GM06990 (cell line): ENCODE data around the gene TNFRSF1A.

Experiments
- DNase-seq: peaks from one replicate; pipeline ENCODE4 v3.0.0-alpha.2; 2011; ENCODE audit not compliant: insufficient read length; ENCODE audit errors: extremely low read depth
- H3K27me3 ChIP-seq: replicated peaks from 2 replicates; pipeline ENCODE4 v1.6.0; 2011; ENCODE audit warnings: low read length; ENCODE audit not compliant: control insufficient read depth, insufficient read depth
- H3K36me3 ChIP-seq: 2 replicates; pipeline ENCODE4 v1.5.1; 2011; ENCODE audit warnings: low read length; ENCODE audit not compliant: control insufficient read depth, insufficient read depth
- H3K4me3 ChIP-seq: replicated peaks from 2 replicates; pipeline ENCODE4 v1.5.1; 2011; ENCODE audit warnings: low read depth, mild to moderate bottlenecking, control low read depth, low read length
- CTCF ChIP-seq: IDR thresholded peaks from 2 replicates; pipeline ENCODE4 v1.5.1; 2011; ENCODE audit warnings: low read length, control low read depth, mild to moderate bottlenecking, inconsistent platforms; ENCODE audit not compliant: insufficient read depth, poor library complexity, severe bottlenecking

TNFRSF1A gene

DNA sequence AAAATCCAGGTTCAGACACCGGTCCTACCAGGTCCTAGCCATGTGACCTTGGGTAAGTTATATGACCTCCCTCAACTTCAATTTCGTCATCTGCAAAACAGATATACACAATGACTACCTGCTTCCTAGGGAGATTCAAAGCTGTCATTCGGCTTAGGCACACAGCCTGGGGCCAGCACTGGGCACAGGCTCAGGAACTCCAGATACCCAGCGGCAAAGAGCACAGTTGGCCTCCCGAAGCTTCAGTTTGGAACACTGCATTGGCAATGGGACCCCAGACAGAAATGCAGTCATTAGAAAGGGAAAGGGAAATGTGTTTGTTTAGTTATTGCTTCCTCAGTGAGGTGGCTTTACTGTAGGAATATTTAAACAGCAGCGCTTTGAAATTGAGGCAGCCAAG is 20.0 kb downstream of the TNFRSF1A start:
- H3K36me3 ChIP-seq = no peaks in the 10 kb centered on the region
- TF ChIP-seq CTCF = no peak
- no peaks in the 10 kb centered on the region; the same call in 1 of the 2 replicates for H3K27me3 ChIP-seq
- DNase-seq = no peak
- H3K4me3 ChIP-seq = no peak overlapping the region

- Histone ChIP-seq H3K27me3 (no peaks in the 10 kb centered on the region; the same call in 1 of the 2 replicates), H3K36me3 (no peaks in the 10 kb centered on the region), H3K4me3 (no peak overlapping the region)
- TF ChIP-seq CTCF = no peak
- DNase-seq = no peak
Observed at GRCh38 chr12:6319446-6319845, 22.4 kb downstream of the TNFRSF1A start.

DNA sequence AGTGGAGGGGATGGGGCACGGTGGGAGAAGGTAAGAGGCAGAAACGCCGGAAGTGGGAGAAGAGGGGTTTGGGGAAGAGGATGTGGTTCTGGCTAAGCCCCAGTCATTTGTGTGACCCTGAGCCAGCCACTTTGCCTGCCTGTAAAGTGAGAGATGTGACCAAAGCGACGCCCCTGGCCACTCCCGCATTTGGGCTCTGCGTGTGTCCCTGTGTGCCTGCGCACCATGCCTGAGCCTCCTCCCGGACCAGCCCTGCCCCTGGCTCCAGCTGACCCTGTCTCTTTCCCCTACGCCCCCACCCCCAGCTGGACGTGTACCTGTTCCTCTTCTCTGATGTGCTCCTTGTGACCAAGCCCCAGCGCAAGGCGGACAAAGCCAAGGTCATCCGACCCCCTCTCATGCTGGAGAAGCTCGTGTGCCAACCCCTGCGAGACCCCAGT is 23.4 kb downstream of the TNFRSF1A start:
- no peak for DNase-seq
- no peak for TF ChIP-seq CTCF
- no peaks in the 10 kb centered on the region; the same call in 1 of the 2 replicates for H3K27me3 ChIP-seq

GRCh38 chr12:6317693-6318439 is 24.0 kb downstream of the TNFRSF1A start:
- no peak overlapping the region for H3K4me3 ChIP-seq
- H3K27me3 ChIP-seq = no peaks in the 10 kb centered on the region; the same call in 1 of the 2 replicates
- DNase-seq = no peak
- no peaks in the 10 kb centered on the region for H3K36me3 ChIP-seq
- TF ChIP-seq CTCF = no peak

More for the DNA sequence above, 23.4 kb downstream of the TNFRSF1A start:
- Histone ChIP-seq H3K36me3 (no peaks in the 10 kb centered on the region), H3K4me3 (no peak overlapping the region)

DNA sequence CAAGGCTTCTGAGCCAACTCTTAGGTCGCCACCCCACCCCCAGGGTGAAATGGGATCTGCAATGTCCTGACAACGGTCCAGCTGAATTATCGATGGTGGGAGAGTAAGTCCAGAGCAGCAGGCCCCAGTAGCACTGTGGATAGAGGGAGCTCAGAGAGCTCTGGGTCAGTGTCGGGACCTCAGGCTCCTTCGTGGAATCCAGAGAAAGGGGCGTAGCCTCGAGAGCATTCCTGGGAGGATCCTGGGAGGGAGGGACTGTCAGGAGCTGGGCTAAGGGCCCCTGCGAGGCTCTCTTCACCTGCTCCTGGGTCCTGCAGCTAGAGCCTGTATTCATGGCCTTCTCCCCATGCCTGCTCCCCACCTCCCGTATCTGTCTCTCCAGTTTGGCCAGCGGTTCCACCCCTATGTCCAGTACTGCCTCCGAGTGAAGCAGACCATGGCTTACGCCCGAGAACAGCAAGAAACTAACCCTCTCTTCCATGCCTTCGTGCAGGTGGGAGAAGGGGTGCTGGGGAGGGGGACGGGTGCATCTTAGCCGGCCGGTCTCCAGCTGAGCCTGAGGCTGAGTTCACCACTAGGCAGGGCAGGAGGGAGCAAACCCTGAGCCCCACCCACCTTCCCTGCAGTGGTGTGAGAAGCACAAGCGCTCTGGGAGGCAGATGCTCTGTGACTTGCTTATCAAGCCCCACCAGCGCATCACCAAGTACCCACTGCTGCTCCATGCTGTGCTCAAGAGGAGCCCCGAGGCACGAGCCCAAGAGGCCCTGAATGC is 24.8 kb downstream of the TNFRSF1A start:
- H3K27me3 ChIP-seq = no peaks in the 10 kb centered on the region; the same call in 1 of the 2 replicates
- no peaks in the 10 kb centered on the region for H3K36me3 ChIP-seq

More for the DNA sequence above, 24.8 kb downstream of the TNFRSF1A start:
- H3K4me3 ChIP-seq = no peak overlapping the region
- no peak for TF ChIP-seq CTCF
- no peak for DNase-seq
